SKM-1 (cell line): ENCODE data around the gene MVD.

ENCODE experiments used
- DNase-seq: peaks from one replicate; lab custom pipeline; 2025; ENCODE audit not compliant: unreplicated experiment; lab: John Stamatoyannopoulos, UW

MVD gene

GRCh38 chr16:88656291-88656980 lies 6.5 kb downstream of the MVD start:
- no peak for DNase-seq

GRCh38 chr16:88655733-88656281 lies 7.1 kb downstream of the MVD start:
- DNase-seq, result no peak

- no peak for DNase-seq
These were observed 7.7 kb downstream of the MVD start for GRCh38 chr16:88655053-88655732.

GRCh38 chr16:88654363-88655052 lies 8.4 kb downstream of the MVD start:
- DNase-seq, result no peak

GRCh38 chr16:88653596-88654362 lies 9.1 kb downstream of the MVD start:
- no peak for DNase-seq

- no peak for DNase-seq
These were observed 9.8 kb downstream of the MVD start for GRCh38 chr16:88653101-88653500.

GRCh38 chr16:88652762-88653063 lies 10.2 kb downstream of the MVD start:
- DNase-seq, result no peak

GRCh38 chr16:88651989-88652761 lies 10.7 kb downstream of the MVD start:
- DNase-seq, result no peak

GRCh38 chr16:88651276-88651988 lies 11.5 kb downstream of the MVD start:
- no peak for DNase-seq

GRCh38 chr16:88650749-88651275 lies 12.1 kb downstream of the MVD start, which contains the start of gene CYBA:
Gene CYBA (minus strand): TSS chr16:88651053. CDS start chr16:88651013, 40 bp downstream.
- peak; percentile 43 for DNase-seq

GRCh38 chr16:88649924-88650748 lies 12.8 kb downstream of the MVD start:
- DNase-seq, result peak; percentile 42

- DNase-seq, result no peak
These were observed 13.5 kb downstream of the MVD start for GRCh38 chr16:88649195-88649923.

- no peak for DNase-seq
These were observed 15.5 kb downstream of the MVD start for GRCh38 chr16:88647178-88648070.

- no peak for DNase-seq
These were observed 16.4 kb downstream of the MVD start for GRCh38 chr16:88646345-88647034.

GRCh38 chr16:88645941-88646340 lies 16.9 kb downstream of the MVD start:
- no peak for DNase-seq

- DNase-seq, result no peak
These were observed 17.4 kb downstream of the MVD start for GRCh38 chr16:88645455-88645854.

- no peak for DNase-seq
These were observed 19.3 kb downstream of the MVD start for GRCh38 chr16:88643644-88643932.
